GM21737 (cell line): ENCODE measurements around the gene FFAR1.

Source experiments
- ATAC-seq: cut with Tn5 transposase; IDR thresholded peaks from one replicate; pipeline ENCODE4 v1.9.1; 2021; ENCODE audit warnings: mild to moderate bottlenecking, moderate library complexity; ENCODE audit not compliant: unreplicated experiment

Gene FFAR1

DNA sequence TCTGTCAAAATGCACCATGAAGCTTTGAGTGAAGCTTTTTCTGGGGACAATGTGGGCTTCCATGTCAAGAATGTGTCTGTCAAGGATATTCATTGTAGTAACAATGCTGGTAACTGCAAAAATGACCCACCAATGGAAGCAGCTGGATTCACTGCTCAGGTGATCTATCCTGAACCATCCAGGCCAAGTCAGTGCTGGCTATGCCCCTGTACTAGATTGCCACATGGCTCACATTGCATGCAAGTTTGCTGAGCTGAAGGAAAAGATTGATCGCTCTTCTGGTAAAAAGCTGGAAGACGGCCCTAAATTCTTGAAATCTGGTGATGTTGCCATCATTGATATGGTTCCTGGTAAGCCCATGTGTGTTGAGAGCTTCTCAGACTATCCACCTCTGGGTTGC, 35.8 kb downstream of the FFAR1 start:
- no peak for ATAC-seq

DNA sequence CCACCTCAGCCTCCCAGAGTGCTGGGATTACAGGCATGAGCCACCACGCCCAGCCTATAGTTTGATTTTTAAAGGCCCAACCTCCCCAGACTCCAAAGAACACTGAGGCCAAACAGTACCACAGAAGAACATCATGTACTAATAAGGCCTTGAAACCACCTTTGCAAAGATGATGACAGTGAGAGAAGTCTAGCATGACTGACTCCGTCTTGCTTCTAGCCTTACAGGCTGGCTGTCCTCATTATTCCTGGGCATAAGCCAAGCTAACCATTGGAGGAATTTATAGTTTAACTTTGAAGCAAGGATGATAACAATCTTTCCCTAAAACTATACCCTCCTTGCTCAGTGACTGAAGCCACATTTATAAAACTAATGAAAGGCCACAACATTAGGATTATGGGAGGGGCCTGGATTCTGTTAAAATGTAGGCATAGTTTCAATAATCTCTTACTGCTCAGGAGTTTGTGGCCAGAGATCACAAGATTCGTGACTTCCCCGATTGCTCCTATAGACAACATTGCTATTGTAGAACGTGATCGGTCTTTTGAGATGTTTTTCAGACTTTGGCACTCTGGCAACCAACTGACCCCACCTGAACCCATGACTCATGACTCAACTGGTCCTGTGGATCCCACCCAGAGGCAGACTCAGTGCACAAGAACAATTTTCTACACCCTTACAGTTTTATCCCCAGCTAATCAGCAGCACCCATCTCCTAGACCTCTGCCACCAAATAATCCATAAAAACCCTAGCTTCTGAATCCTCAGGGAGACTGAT, 40.8 kb downstream of the FFAR1 start:
- ATAC-seq = no peak

DNA sequence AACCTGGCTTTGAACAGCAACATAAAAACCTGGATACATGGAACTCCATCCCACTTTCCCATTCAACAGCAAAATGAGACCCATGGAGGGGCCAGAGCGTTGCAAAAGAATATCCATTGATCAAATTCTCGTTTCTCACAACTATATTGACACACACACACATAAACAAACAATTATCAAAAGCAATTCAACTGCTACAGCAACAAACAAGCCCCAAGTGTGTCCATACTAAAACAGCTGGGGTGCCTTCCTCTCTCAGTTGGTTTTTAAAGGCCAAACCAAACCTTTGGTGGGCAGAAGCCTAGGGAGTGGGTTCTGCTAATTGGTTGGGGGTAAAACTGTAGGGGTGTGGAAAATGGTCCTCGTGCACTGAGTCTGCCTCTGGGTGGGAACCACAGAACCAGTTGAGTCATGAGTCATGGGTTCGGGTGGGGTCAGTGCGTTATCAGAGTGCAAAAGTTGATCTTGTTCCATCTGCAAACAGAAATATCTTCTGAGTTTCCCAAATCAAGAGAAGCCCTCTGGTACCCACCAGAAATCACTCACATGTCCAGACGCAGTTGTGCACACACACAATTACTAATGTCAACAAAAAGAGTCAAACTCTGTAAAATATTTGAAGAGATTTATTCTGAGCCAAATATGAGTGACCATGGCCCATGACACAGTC, 41.6 kb downstream of the FFAR1 start:
- ATAC-seq = no peak

DNA sequence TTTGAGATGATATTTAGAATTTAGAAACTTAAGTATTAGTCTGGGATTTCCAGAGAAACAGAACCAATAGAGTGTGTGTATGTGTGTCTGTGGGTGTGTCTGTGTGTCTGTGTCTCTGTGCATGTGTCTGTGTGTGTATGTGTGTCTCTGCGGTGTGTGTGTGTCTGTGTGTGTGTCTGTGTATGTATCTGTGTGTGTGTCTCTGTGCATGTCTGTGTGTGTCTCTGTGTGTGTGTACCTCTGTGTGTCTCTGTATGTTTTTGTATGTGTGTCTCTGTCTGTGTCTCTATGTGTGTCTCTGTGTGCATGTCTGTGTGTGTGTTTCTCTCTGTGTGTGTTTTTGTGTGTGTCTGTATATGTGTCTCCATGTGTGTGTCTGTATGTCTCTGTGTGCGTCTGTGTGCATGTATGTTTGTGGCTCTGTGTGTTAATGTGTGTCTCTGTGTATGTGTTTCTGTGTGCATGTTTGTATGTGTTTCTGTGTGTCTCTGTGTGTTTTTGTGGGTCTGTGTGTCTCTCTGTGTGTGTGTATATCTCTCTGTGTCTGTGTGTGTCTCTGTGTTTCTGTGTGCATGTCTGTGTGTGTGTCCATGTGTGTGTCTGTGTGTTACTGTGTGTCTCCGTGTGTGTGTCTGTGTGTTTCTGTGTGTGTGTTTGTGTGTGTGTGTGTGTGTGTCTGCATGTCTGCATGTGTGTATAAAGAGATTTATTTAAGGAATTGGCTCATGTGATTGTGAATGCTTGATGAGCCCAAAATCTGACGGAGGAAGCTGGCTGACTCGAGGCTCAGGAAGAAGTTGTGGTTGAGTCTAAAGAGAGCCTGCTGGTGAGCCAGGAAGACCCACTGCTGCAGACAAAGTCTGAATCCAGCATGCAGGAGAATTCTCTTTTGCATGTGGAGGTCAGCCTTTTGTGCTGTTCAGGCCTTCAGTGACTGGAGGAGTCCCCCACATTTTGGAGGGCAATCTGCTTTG, 45.3 kb downstream of the FFAR1 start:
- ATAC-seq = no peak

- ATAC-seq = no peak
Measured at GRCh38 chr19:35395382-35396199, 47.9 kb downstream of the FFAR1 start.

DNA sequence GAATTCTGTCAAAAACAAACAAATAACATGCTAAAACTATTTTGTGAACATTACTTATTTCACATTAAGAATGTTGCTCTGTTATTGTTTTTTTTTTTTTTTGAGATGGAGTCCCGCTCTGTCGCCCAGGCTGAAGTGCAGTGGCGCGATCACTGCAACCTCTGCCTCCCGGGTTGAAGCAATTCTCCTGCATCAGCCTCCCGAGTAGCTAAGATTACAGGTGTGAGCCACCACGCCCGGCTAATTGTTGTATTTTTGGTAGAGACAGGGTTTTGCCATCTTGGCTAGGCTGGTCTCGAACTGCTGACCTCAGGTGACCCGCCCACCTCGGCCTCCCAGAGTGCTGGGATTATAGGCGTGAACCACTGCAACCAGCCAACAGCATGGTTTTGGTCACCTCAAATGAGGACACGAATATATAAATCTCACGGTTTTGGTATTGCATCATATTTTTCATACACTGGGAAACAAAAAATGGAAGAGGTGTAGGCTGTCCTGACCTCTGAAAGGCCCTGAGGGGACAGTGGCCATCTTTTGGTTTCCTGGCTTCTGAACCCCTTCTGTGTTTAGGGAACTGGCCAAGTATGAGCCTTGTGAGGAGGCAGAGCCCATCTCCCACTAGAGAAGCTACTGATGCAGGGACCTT, 48.7 kb downstream of the FFAR1 start:
- no peak for ATAC-seq

DNA sequence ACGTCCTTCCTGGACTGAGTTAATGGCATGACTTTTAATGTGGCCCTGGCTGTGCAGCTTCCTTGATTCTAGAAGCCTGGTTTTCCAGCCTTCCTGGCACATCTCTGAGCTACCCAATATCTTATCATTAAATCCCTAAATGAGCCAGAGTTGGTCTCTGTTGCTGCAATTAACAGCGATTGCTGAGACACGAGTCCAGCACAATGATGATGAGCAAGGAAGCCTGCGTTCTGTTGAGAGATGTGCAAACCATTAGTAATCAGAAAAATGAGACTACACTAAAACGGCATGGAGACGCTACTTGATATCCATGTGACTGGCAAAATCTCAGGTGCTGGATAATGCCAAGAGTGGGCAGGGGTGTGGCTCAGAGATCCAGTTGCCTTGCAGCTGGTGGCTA, 49.4 kb downstream of the FFAR1 start:
- no peak for ATAC-seq
